ENCODE measurements around the gene OR52A5. TPM values are rescaled to one million over a fixed set of nuclear protein-coding genes. Genes with fewer than 3 reads are reported as not detected.

Gene OR52A5
- total RNA-seq, 1 donor from 2014 or later, result not detected

DNA sequence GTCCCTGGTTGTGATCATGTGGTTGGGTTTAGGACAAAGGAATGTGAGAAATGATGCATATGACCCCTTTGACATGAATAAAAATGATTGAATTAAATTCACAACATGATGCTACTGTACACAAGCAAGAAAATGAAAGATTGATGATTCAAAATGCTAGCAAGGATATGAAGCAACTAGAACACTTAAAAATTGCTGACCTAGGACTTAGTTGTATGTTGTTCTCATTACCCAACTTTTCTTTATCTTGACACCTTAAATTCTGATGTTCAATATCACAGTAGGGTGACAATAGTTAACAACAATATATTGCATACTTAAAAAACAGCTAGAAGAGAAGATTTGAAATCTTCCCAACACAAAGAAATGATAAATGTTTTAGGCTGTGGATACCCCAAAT lies 20.6 kb downstream of the OR52A5 start:
- intact Hi-C loops (cut with micrococcal nuclease), result no loop called here

DNA sequence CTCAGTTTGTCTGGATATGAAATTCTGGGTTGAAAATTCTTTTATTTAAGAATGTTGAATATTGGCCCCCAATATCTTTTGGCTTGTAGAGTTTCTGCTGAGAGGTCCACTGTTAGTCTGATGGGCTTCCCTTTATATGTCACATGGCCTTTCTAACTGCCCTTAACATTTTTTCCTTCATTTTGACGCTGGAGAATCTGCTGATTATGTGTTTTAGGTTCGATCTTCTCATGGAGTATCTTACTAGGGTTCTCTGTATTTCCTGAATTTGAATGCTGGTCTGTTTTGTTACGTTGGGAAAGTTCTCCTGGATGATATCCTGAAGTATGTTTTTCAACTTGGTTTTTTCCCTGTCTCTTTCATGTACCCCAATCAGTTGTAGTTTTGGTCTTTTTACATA lies 22.8 kb downstream of the OR52A5 start:
- intact Hi-C loops (cut with micrococcal nuclease), result no loop called here

GRCh38 chr11:5107285-5107684 lies 30.9 kb downstream of the OR52A5 start:
- intact Hi-C loops (cut with micrococcal nuclease), result no loop called here

DNA sequence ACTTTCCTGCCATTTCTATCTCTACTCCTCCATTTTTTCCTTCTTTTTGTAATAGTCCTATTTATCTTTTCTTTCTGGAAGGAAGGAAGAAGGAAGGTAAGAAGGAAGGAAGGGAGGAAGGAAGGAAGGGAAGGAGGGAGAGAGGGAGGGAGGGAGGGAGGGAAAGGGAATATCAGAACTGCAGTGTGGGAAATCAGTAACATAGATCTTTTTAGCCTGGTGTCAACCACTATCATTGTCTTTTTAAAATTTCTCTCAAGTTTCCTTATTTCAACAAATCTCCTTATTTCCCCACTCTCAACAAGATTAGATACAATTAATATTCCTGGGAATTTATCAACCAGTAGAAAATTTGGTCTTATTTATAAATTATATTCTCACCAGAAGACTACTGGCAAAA lies 35.1 kb downstream of the OR52A5 start:
- intact Hi-C loops (cut with micrococcal nuclease), result no loop called here

- intact Hi-C loops (cut with micrococcal nuclease), result no loop called here
These were observed 35.9 kb downstream of the OR52A5 start for GRCh38 chr11:5102246-5102645.

- intact Hi-C loops (cut with micrococcal nuclease), result no loop called here
These were observed 42.1 kb downstream of the OR52A5 start for GRCh38 chr11:5096011-5096410.

DNA sequence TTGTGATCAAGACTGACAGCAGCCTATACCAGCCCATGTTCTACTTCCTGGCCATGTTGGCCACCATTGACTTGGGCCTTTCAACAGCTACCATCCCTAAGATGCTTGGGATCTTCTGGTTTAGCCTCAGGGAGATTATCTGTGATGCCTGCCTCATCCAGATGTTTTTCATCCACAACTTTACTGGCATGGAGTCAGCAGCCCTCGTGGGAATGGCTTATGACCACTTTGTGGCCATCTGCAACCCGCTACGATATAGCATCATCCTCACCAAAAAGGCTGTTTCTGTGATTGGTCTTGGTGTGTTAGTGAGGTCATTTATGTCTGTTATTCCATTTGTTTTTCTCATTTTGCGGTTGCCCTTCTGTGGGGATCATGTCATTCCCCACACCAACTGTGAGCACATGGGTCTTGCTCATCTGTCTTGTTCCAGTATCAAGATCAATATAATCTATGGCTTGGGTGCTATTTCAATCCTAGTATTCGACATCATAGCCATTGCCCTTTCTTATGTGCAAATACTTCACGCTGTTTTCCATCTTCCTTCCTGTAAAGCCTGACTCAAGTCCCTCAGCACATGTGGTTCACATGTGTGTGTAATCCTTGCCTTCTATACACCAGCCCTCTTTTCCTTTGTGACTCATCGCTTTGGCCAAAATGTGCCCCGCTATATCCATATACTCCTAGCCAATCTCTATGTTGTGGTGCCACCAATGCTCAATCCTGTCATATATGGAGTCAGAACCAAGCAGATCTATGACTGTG lies 45.2 kb downstream of the OR52A5 start:
- intact Hi-C loops (cut with micrococcal nuclease), result no loop called here

DNA sequence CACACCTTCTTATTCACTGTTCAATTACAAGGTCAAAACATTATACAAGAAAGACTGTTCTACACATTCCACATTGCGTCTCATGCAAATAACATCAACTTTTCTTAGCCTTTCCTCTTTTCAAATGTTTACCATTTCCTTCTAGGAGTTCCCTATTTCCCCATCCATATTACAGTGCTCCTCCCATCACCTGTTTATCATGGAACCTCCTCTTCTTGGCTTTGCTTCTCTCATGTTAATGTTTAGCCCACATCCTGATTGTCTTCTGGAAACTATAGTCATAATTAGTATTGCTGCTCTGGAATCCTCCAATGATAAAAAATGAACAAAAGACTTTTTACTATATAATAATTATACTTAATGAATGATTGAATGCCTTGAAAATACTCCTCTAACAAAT lies 47.5 kb downstream of the OR52A5 start:
- intact Hi-C loops (cut with micrococcal nuclease), result no loop called here

GRCh38 chr11:5088556-5088955 lies 49.6 kb downstream of the OR52A5 start:
- intact Hi-C loops (cut with micrococcal nuclease), result no loop called here

DNA sequence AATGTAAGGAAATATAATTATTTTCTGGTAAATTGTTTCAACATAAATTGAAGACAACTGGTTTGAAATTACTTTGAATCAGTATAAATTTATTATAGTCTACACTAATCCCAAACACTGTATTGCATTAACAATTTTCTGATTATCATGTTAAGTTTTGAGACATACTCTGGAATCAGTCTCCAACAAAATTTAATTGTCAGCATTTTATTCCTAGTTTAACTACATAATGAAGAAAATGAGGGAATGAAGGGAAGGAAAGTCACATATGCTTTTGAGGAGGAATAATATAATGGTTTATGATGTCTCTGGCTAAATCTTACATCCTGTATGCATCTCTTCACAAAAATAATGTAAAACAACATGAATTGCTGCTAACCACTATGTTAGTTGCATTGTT lies 54.6 kb downstream of the OR52A5 start:
- intact Hi-C loops (cut with micrococcal nuclease), result no loop called here

GRCh38 chr11:5081405-5081804 lies 56.8 kb downstream of the OR52A5 start:
- intact Hi-C loops (cut with micrococcal nuclease), result no loop called here

Other genes with a start within 250 kb of the OR52A5 start
- gene OR51A7, start 234.6 kb downstream of the OR52A5 start, total RNA-seq, result not detected in 2 replicates
- not detected in 2 replicates for gene OR51G2, start 219.0 kb downstream of the OR52A5 start, total RNA-seq
- not detected in 2 replicates for gene OR51G1, start 214.0 kb downstream of the OR52A5 start, total RNA-seq
- gene OR51A4, start 190.8 kb downstream of the OR52A5 start, total RNA-seq, result not detected in 2 replicates
- not detected in 2 replicates for gene OR51A2, start 182.6 kb downstream of the OR52A5 start, total RNA-seq
- not detected in 2 replicates for gene OR51L1, start 143.5 kb downstream of the OR52A5 start, total RNA-seq
- not detected in 2 replicates for gene OR52J3, start 91.8 kb downstream of the OR52A5 start, total RNA-seq
- gene OR52E2, start 78.7 kb downstream of the OR52A5 start, total RNA-seq, result not detected in 2 replicates
- gene OR52E1, start 68.8 kb downstream of the OR52A5 start, total RNA-seq, result not detected in 2 replicates
- not detected in 2 replicates for gene OR52A1, start 16.4 kb upstream of the OR52A5 start, total RNA-seq
- not detected in 2 replicates for gene OR51V1, start 62.3 kb upstream of the OR52A5 start, total RNA-seq
- gene HBB, start 88.7 kb upstream of the OR52A5 start, total RNA-seq, result not detected in 2 replicates
- gene HBD, start 96.1 kb upstream of the OR52A5 start, total RNA-seq, result not detected in 2 replicates
- gene HBG1, start 111.5 kb upstream of the OR52A5 start, total RNA-seq, result not detected in 2 replicates
- not detected in 2 replicates for gene HBG2, start 116.4 kb upstream of the OR52A5 start, total RNA-seq
- not detected in 2 replicates for gene HBE1, start 131.6 kb upstream of the OR52A5 start, total RNA-seq
- gene OR51B4, start 163.6 kb upstream of the OR52A5 start, total RNA-seq, result not detected in 2 replicates
- gene OR51B2, start 185.9 kb upstream of the OR52A5 start, total RNA-seq, result not detected in 2 replicates
- gene OR51B5, start 205.2 kb upstream of the OR52A5 start, total RNA-seq, result not detected in 2 replicates
- not detected in 2 replicates for gene OR51B6, start 213.2 kb upstream of the OR52A5 start, total RNA-seq
- not detected in 2 replicates for gene OR51M1, start 245.5 kb upstream of the OR52A5 start, total RNA-seq